ENCODE results near the gene CCNG2.

DNA sequence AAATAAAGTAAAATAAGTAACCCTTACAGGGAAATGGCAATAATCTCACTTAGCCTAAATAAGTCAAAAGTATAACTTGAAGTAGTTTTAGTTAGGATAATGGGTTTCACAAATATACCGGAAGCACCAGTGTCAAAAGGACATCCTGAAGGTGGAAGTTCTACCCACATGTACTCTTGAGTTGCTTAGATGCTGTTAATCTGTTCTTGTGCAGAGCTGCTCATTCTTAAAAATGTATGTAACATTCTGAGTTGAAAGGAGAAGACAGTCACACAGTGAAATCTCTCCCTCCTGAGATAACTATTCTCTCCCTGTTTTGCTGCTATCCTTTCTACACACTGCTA, 11.2 kb upstream of the CCNG2 start:
- TF ChIP-seq POLR2A (IDR thresholded peaks at IDR 0.05) = no peak
- TF ChIP-seq, protein P1, sequence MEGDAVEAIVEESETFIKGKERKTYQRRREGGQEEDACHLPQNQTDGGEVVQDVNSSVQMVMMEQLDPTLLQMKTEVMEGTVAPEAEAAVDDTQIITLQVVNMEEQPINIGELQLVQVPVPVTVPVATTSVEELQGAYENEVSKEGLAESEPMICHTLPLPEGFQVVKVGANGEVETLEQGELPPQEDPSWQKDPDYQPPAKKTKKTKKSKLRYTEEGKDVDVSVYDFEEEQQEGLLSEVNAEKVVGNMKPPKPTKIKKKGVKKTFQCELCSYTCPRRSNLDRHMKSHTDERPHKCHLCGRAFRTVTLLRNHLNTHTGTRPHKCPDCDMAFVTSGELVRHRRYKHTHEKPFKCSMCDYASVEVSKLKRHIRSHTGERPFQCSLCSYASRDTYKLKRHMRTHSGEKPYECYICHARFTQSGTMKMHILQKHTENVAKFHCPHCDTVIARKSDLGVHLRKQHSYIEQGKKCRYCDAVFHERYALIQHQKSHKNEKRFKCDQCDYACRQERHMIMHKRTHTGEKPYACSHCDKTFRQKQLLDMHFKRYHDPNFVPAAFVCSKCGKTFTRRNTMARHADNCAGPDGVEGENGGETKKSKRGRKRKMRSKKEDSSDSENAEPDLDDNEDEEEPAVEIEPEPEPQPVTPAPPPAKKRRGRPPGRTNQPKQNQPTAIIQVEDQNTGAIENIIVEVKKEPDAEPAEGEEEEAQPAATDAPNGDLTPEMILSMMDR (IDR thresholded peaks at IDR 0.05) = no peak
